K562 (cell line): Measurements from ENCODE around the gene ASRGL1.

Experiments
- AFF4 ChIP-seq: sonication (generic); formaldehyde crosslinking; IDR thresholded peaks from 2 replicates; pipeline ENCODE4 v1.8.0; 2023; ENCODE audit warnings: mild to moderate bottlenecking, missing genetic modification reagents
- CTCF ChIP-seq, 3 experiments: IDR thresholded peaks in 2 of 3; conservative IDR thresholded peaks in 1 of 3; 2 replicates each; pipeline ENCODE4 v1.5.1; 2011 to 2012; ENCODE audit warnings: low read length in 3 of 3, mild to moderate bottlenecking in 3 of 3, control low read depth in 2 of 3, improper control_type of control experiment in 1 of 3, inconsistent platforms in 1 of 3, low read depth in 1 of 3, mixed read lengths in 1 of 3, moderate library complexity in 1 of 3; ENCODE audit not compliant: insufficient read depth in 2 of 3
- FOS ChIP-seq: IDR thresholded peaks from 3 replicates; pipeline ENCODE4 v1.6.1; 2011; ENCODE audit not compliant: insufficient read length; ENCODE audit errors: extremely low read depth
- GABPA ChIP-seq: fragments of 200-800 bp; sonication (Bioruptor generic); conservative IDR thresholded peaks from 2 replicates; pipeline ENCODE4 v1.6.1; 2016; ENCODE audit warnings: low read depth, missing genetic modification characterization, missing compliant biosample characterization
- HES1 ChIP-seq: fragments of 450-650 bp; IDR thresholded peaks from 2 replicates; pipeline ENCODE4 v1.6.1; 2016; ENCODE audit warnings: low read depth, mild to moderate bottlenecking, moderate library complexity
- KLF10 ChIP-seq: fragments of 250-450 bp; sonication (Bioruptor Pico); IDR thresholded peaks from 2 replicates; pipeline ENCODE4 v1.6.1; 2021; ENCODE audit warnings: matching md5 sums
- NR1H2 ChIP-seq: sonication (generic); formaldehyde crosslinking; IDR thresholded peaks from 2 replicates; pipeline ENCODE4 v1.4.0; 2020; ENCODE audit warnings: mild to moderate bottlenecking, missing genetic modification reagents
- REST ChIP-seq, 2 experiments: fragments of 450-650 bp; formaldehyde crosslinking in 1 of 2; IDR thresholded peaks; 2 replicates each; pipeline versions ENCODE4 v1.4.0 to v1.6.1; 2014 to 2020; ENCODE audit warnings: mild to moderate bottlenecking in 2 of 2, borderline replicate concordance in 1 of 2, low read depth in 1 of 2
- ZNF354B ChIP-seq: fragments of 250-450 bp; sonication (Bioruptor Pico); IDR thresholded peaks from 2 replicates; pipeline ENCODE4 v1.4.0; 2020
- ZNF561 ChIP-seq: fragments of 450-650 bp; formaldehyde crosslinking; conservative IDR thresholded peaks from 2 replicates; pipeline ENCODE4 v1.4.0; 2020; ENCODE audit warnings: mild to moderate bottlenecking, moderate library complexity

- no peak for TF ChIP-seq NR1H2
- TF ChIP-seq HES1 = no peak
- TF ChIP-seq ZNF561 (CRISPR knock-in tag) = no peak
- TF ChIP-seq KLF10 = no peak
- TF ChIP-seq REST (IDR thresholded peaks at IDR 0.05; ENCODE audit: borderline replicate concordance) = no peak
- TF ChIP-seq REST (CRISPR knock-in tag; IDR thresholded peaks at IDR 0.05; ENCODE audit: low read depth) = no peak
- TF ChIP-seq GABPA (tag) = no peak
- no peak for TF ChIP-seq FOS
- no peak for TF ChIP-seq ZNF354B
- TF ChIP-seq AFF4 (CRISPR knock-in tag) = no peak
- no peak for TF ChIP-seq CTCF (IDR thresholded peaks at IDR 0.05 in 2 of 3, conservative IDR thresholded peaks at IDR 0.05 in 1 of 3; ENCODE audit: insufficient read depth in 2 of 3, low read depth in 1 of 3, low read length in 3 of 3)
Observed at GRCh38 chr11:62392506-62392905, 55.3 kb downstream of the ASRGL1 start.
